Activated CD4-positive, alpha-beta memory T cell treated with anti-CD3 and anti-CD28 coated beads, Interleukin-2, amount 10 ng/mL, durations not matched to agents 7 days and 5 days (primary cell): Measurements from ENCODE around the gene MMP2. TPM values are rescaled to one million over a fixed set of nuclear protein-coding genes. Genes with fewer than 3 reads are reported as not detected.

Experiments
- CTCF ChIA-PET: fragments of 350-600 bp; sonication (Branson Sonifier 250); formaldehyde crosslinking; loops from one replicate; lab custom pipeline; 2021; ENCODE audit warnings: antibody characterized with exemption, inconsistent platforms; lab: Charles Lee
- POLR2A ChIA-PET: fragments of 350-600 bp; sonication (Branson Sonifier 250); formaldehyde crosslinking; loops from one replicate; lab custom pipeline; 2021; ENCODE audit warnings: antibody characterized with exemption; lab: Charles Lee
- DNase-seq: peaks from one replicate; pipeline ENCODE4 v3.0.0-alpha.2; 2020
- H3K27ac Mint-ChIP-seq: one replicate; pipeline ENCODE4 v1.8.0; 2021; ENCODE audit warnings: mild to moderate bottlenecking, mixed read lengths
- H3K27me3 Mint-ChIP-seq: one replicate; pipeline ENCODE4 v1.8.0; 2021; ENCODE audit warnings: mixed read lengths
- H3K36me3 Mint-ChIP-seq: one replicate; pipeline ENCODE4 v1.8.0; 2021; ENCODE audit warnings: low read depth, mixed read lengths
- H3K4me1 Mint-ChIP-seq: one replicate; pipeline ENCODE4 v1.8.0; 2021; ENCODE audit warnings: mixed read lengths
- H3K4me3 Mint-ChIP-seq: one replicate; pipeline ENCODE4 v1.8.0; 2021; ENCODE audit warnings: mild to moderate bottlenecking, mixed read lengths
- H3K9me3 Mint-ChIP-seq: one replicate; pipeline ENCODE4 v1.8.0; 2021; ENCODE audit warnings: mixed read lengths
- total RNA-seq, 2 experiments: library from RNA; stranded (reverse); gene quantifications; one replicate each; pipeline ENCODE4 v1.2.3, GENCODE V29; 2021

The MMP2 gene
- total RNA-seq, 2 experiments from 2014 or later, result 0.20 to 0.30 TPM

GRCh38 chr16:55521792-55522191 is 42.8 kb downstream of the MMP2 start:
- no peak for DNase-seq
- H3K27ac Mint-ChIP-seq, result no peak overlapping the region
- no peaks in the 10 kb centered on the region for H3K36me3 Mint-ChIP-seq
- CTCF ChIA-PET, result no interaction called here
- peaks cover 3% of the 10 kb centered on the region for H3K9me3 Mint-ChIP-seq
- H3K27me3 Mint-ChIP-seq, result peaks cover 16% of the 10 kb centered on the region
- POLR2A ChIA-PET, result no interaction called here
- H3K4me1 Mint-ChIP-seq, result no peaks in the 10 kb centered on the region
- H3K4me3 Mint-ChIP-seq, result no peak overlapping the region

- Mint-ChIP-seq H3K36me3 (no peaks in the 10 kb centered on the region), H3K4me3 (no peak overlapping the region), H3K9me3 (peaks cover 3% of the 10 kb centered on the region), H3K27me3 (peaks cover 10% of the 10 kb centered on the region), H3K27ac (no peak overlapping the region), H3K4me1 (no peaks in the 10 kb centered on the region)
- ChIA-PET POLR2A (no interaction called here), CTCF (no interaction called here)
- no peak for DNase-seq
These were observed 47.4 kb downstream of the MMP2 start for GRCh38 chr16:55526441-55526840.

GRCh38 chr16:55527885-55528284 is 48.9 kb downstream of the MMP2 start:
- DNase-seq, result no peak
- Mint-ChIP-seq H3K4me3 (no peak overlapping the region), H3K9me3 (no peaks in the 10 kb centered on the region), H3K4me1 (no peaks in the 10 kb centered on the region), H3K27me3 (peaks cover 9% of the 10 kb centered on the region), H3K27ac (no peak overlapping the region), H3K36me3 (no peaks in the 10 kb centered on the region)
- ChIA-PET CTCF (no interaction called here), POLR2A (no interaction called here)

GRCh38 chr16:55529018-55529417 is 50.0 kb downstream of the MMP2 start:
- H3K27me3 Mint-ChIP-seq, result peaks cover 9% of the 10 kb centered on the region
- H3K27ac Mint-ChIP-seq, result no peak overlapping the region
- H3K9me3 Mint-ChIP-seq, result no peaks in the 10 kb centered on the region
- no peaks in the 10 kb centered on the region for H3K4me1 Mint-ChIP-seq
- DNase-seq, result no peak
- CTCF ChIA-PET, result interaction anchor here (1.0 kb wide), 1 partner anchor 64 kb away, joined by 4 read pairs; no protein-coding TSS in a partner anchor
- H3K36me3 Mint-ChIP-seq, result no peaks in the 10 kb centered on the region
- H3K4me3 Mint-ChIP-seq, result no peak overlapping the region
- POLR2A ChIA-PET, result no interaction called here

- no peak overlapping the region for H3K4me3 Mint-ChIP-seq
- H3K36me3 Mint-ChIP-seq, result no peaks in the 10 kb centered on the region
- DNase-seq, result no peak
- no peak overlapping the region for H3K27ac Mint-ChIP-seq
- ChIA-PET POLR2A (no interaction called here), CTCF (interaction anchor here (0.7 kb wide), 1 partner anchor 116 kb away, joined by 5 read pairs; no protein-coding TSS in a partner anchor)
- H3K27me3 Mint-ChIP-seq, result peaks cover 6% of the 10 kb centered on the region
- H3K9me3 Mint-ChIP-seq, result no peaks in the 10 kb centered on the region
- no peaks in the 10 kb centered on the region for H3K4me1 Mint-ChIP-seq
These were observed 51.4 kb downstream of the MMP2 start for GRCh38 chr16:55530316-55530856.

- ChIA-PET CTCF (interaction anchor here (1.9 kb wide), 1 partner anchor 67 kb away, joined by 5 read pairs; no protein-coding TSS in a partner anchor), POLR2A (no interaction called here)
- peaks cover 6% of the 10 kb centered on the region for H3K27me3 Mint-ChIP-seq
- no peaks in the 10 kb centered on the region for H3K9me3 Mint-ChIP-seq
- DNase-seq, result no peak
- no peak overlapping the region for H3K27ac Mint-ChIP-seq
- H3K4me3 Mint-ChIP-seq, result no peak overlapping the region
- H3K4me1 Mint-ChIP-seq, result no peaks in the 10 kb centered on the region
- H3K36me3 Mint-ChIP-seq, result no peaks in the 10 kb centered on the region
These were observed 53.2 kb downstream of the MMP2 start for GRCh38 chr16:55532227-55532626.

- ChIA-PET POLR2A (no interaction called here), CTCF (interaction anchor here (1.5 kb wide), 1 partner anchor 70 kb away, joined by 6 read pairs; no protein-coding TSS in a partner anchor)
- Mint-ChIP-seq H3K27ac (no peak overlapping the region), H3K27me3 (peaks cover 6% of the 10 kb centered on the region), H3K4me3 (no peak overlapping the region), H3K9me3 (no peaks in the 10 kb centered on the region), H3K4me1 (no peaks in the 10 kb centered on the region), H3K36me3 (no peaks in the 10 kb centered on the region)
- DNase-seq, result no peak
These were observed 55.8 kb downstream of the MMP2 start for GRCh38 chr16:55534756-55535155.

- ChIA-PET CTCF (interaction anchor here (0.8 kb wide), 1 partner anchor 74 kb away, joined by 4 read pairs; no protein-coding TSS in a partner anchor), POLR2A (no interaction called here)
- H3K27ac Mint-ChIP-seq, result no peak overlapping the region
- peaks cover 2% of the 10 kb centered on the region for H3K27me3 Mint-ChIP-seq
- no peaks in the 10 kb centered on the region for H3K36me3 Mint-ChIP-seq
- no peaks in the 10 kb centered on the region for H3K4me1 Mint-ChIP-seq
- H3K9me3 Mint-ChIP-seq, result no peaks in the 10 kb centered on the region
- no peak for DNase-seq
- H3K4me3 Mint-ChIP-seq, result no peak overlapping the region
These were observed 60.1 kb downstream of the MMP2 start for GRCh38 chr16:55539049-55539448.

- CTCF ChIA-PET, result no interaction called here
- Mint-ChIP-seq H3K9me3 (no peaks in the 10 kb centered on the region), H3K36me3 (no peaks in the 10 kb centered on the region), H3K4me3 (no peak overlapping the region), H3K27ac (no peak overlapping the region), H3K4me1 (no peaks in the 10 kb centered on the region), H3K27me3 (peaks cover 2% of the 10 kb centered on the region)
- no peak for DNase-seq
- POLR2A ChIA-PET, result no interaction called here
These were observed 60.5 kb downstream of the MMP2 start for GRCh38 chr16:55539488-55539887.

GRCh38 chr16:55540221-55540620 is 61.2 kb downstream of the MMP2 start:
- POLR2A ChIA-PET, result no interaction called here
- no peak for DNase-seq
- H3K27me3 Mint-ChIP-seq, result peaks cover 2% of the 10 kb centered on the region

GRCh38 chr16:55542459-55543082 is 63.6 kb downstream of the MMP2 start:
- no peak for DNase-seq
- no peak overlapping the region for H3K4me3 Mint-ChIP-seq
- H3K27me3 Mint-ChIP-seq, result peaks cover 2% of the 10 kb centered on the region
- no peak overlapping the region for H3K27ac Mint-ChIP-seq
- POLR2A ChIA-PET, result no interaction called here
- no peaks in the 10 kb centered on the region for H3K4me1 Mint-ChIP-seq
- H3K9me3 Mint-ChIP-seq, result no peaks in the 10 kb centered on the region
- H3K36me3 Mint-ChIP-seq, result no peaks in the 10 kb centered on the region
- CTCF ChIA-PET, result interaction anchor here (2.7 kb wide), 1 partner anchor 78 kb away, joined by 7 read pairs; no protein-coding TSS in a partner anchor

More at GRCh38 chr16:55540221-55540620, 61.2 kb downstream of the MMP2 start:
- Mint-ChIP-seq H3K27ac (no peak overlapping the region), H3K4me1 (no peaks in the 10 kb centered on the region), H3K9me3 (no peaks in the 10 kb centered on the region), H3K36me3 (no peaks in the 10 kb centered on the region), H3K4me3 (no peak overlapping the region)
- CTCF ChIA-PET, result interaction anchor here (2.7 kb wide), 1 partner anchor 75 kb away, joined by 7 read pairs; no protein-coding TSS in a partner anchor

GRCh38 chr16:55543472-55543871 is 64.5 kb downstream of the MMP2 start:
- Mint-ChIP-seq H3K4me3 (no peak overlapping the region), H3K36me3 (no peaks in the 10 kb centered on the region), H3K4me1 (no peaks in the 10 kb centered on the region), H3K9me3 (no peaks in the 10 kb centered on the region), H3K27ac (no peak overlapping the region), H3K27me3 (no peaks in the 10 kb centered on the region)
- POLR2A ChIA-PET, result no interaction called here
- DNase-seq, result no peak
- CTCF ChIA-PET, result interaction anchor here (2.5 kb wide), 1 partner anchor 79 kb away, joined by 22 read pairs; no protein-coding TSS in a partner anchor

- H3K9me3 Mint-ChIP-seq, result no peaks in the 10 kb centered on the region
- H3K36me3 Mint-ChIP-seq, result no peaks in the 10 kb centered on the region
- no peak overlapping the region for H3K4me3 Mint-ChIP-seq
- CTCF ChIA-PET, result no interaction called here
- H3K27me3 Mint-ChIP-seq, result peaks cover 11% of the 10 kb centered on the region
- POLR2A ChIA-PET, result no interaction called here
- no peak overlapping the region for H3K27ac Mint-ChIP-seq
- H3K4me1 Mint-ChIP-seq, result no peaks in the 10 kb centered on the region
- DNase-seq, result no peak
These were observed 73.6 kb downstream of the MMP2 start for GRCh38 chr16:55552621-55553020.
